SHP77 treated with DMSO at 0.1 percent for 48 hours (cell line): ENCODE data around the gene ARHGAP23.
A peak's percentile ranks its signal among the peaks of the same experiment; 100 is the strongest.

ENCODE experiments used
- DNase-seq: peaks from one replicate; lab custom pipeline; 2025; lab: John Stamatoyannopoulos, UW

ARHGAP23 gene

GRCh38 chr17:38428112-38428642 lies at the start of gene ARHGAP23:
ARHGAP23 (plus strand) TSS chr17:38428464; CDS start chr17:38428486, 22 bp downstream.
- DNase-seq = no peak

- no peak for DNase-seq
Measured at GRCh38 chr17:38379448-38379847, 48.8 kb upstream of the ARHGAP23 start.

GRCh38 chr17:38395090-38395489 lies 33.2 kb upstream of the ARHGAP23 start:
- DNase-seq = no peak

GRCh38 chr17:38397227-38397626 lies 31.0 kb upstream of the ARHGAP23 start:
- DNase-seq = no peak

GRCh38 chr17:38400286-38400685 lies 28.0 kb upstream of the ARHGAP23 start:
- no peak for DNase-seq

- DNase-seq = no peak
Measured at GRCh38 chr17:38401459-38401858, 26.8 kb upstream of the ARHGAP23 start.

GRCh38 chr17:38402897-38403296 lies 25.4 kb upstream of the ARHGAP23 start:
- no peak for DNase-seq

GRCh38 chr17:38403491-38403890 lies 24.8 kb upstream of the ARHGAP23 start:
- DNase-seq = no peak

- no peak for DNase-seq
Measured at GRCh38 chr17:38404174-38404943, 23.9 kb upstream of the ARHGAP23 start.

- no peak for DNase-seq
Measured at GRCh38 chr17:38405654-38406053, 22.6 kb upstream of the ARHGAP23 start.

GRCh38 chr17:38410201-38410600 lies 18.1 kb upstream of the ARHGAP23 start:
- DNase-seq = no peak

- peak; percentile 87 for DNase-seq
Measured at GRCh38 chr17:38415250-38416194, 12.7 kb upstream of the ARHGAP23 start.

GRCh38 chr17:38416840-38417209 lies 11.4 kb upstream of the ARHGAP23 start:
- no peak for DNase-seq

- no peak for DNase-seq
Measured at GRCh38 chr17:38417210-38417951, 10.9 kb upstream of the ARHGAP23 start.

- DNase-seq = no peak
Measured at GRCh38 chr17:38418062-38418692, 10.1 kb upstream of the ARHGAP23 start.

- no peak for DNase-seq
Measured at GRCh38 chr17:38418693-38419507, 9.4 kb upstream of the ARHGAP23 start.

- DNase-seq = no peak
Measured at GRCh38 chr17:38419508-38419981, 8.7 kb upstream of the ARHGAP23 start.

- DNase-seq = no peak
Measured at GRCh38 chr17:38420518-38420917, 7.7 kb upstream of the ARHGAP23 start.

- no peak for DNase-seq
Measured at GRCh38 chr17:38421171-38421841, 7.0 kb upstream of the ARHGAP23 start.
